Measurements from ENCODE around the gene SRPX2.

SRPX2 gene

DNA sequence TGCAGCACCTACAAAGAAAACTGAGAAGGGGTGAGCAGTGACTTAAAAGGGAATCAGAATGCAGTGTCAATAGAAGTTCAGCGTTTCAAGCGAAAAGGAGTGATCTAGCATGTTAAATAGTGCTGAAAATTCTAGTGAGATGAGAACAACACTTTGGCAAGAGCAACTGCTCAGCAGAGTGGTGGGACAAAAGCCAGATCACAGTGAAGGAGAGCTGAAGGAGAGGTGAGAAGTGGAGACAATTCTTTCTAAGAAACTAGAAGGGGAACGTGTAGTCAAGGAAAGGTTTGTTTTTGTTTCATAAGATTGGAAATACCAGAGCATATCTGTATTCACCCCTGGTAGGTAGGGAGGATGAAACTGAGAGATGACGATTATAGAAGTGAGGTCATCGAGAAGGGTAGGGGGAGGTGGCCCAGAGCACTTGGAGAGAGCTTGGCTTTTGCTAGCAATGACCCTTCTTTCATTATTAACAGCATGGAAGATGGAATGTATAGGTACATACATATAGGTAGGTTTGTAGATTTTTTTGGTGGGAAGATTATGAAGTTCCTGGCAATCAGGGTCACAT is 33.7 kb downstream of the SRPX2 start:
- Histone ChIP-seq H3K36me3 (replicated peaks; ENCODE audit: insufficient read depth, low read length) (no peaks in the 10 kb centered on the region), H3K4me3 (ENCODE audit: low read length) (no peak overlapping the region), H3K9me3 (replicated peaks; ENCODE audit: insufficient read depth, low read length) (no peaks in the 10 kb centered on the region), H3K27me3 (replicated peaks; ENCODE audit: insufficient read depth, low read length) (no peaks in the 10 kb centered on the region), H3K4me1 (ENCODE audit: low read length) (0 out of 2 replicates have a peak, but pooled peaks cover 11% of the 10 kb centered on the region), H3K79me2 (ENCODE audit: low read length) (no peaks in the 10 kb centered on the region), H2AFZ (ENCODE audit: low read length) (no peak overlapping the region), H3F3A (ENCODE audit: insufficient read depth, low read length) (no peaks in the 10 kb centered on the region; the same call in 1 of the 2 replicates), H3K9ac (ENCODE audit: low read length) (no peak overlapping the region), H3K27ac (ENCODE audit: low read length) (no peak overlapping the region), H3K4me2 (ENCODE audit: low read depth, low read length) (no peak overlapping the region), H4K20me1 (ENCODE audit: insufficient read depth, low read length) (no peaks in the 10 kb centered on the region), H3K9me2 (replicated peaks; ENCODE audit: insufficient read depth, low read length) (no peaks in the 10 kb centered on the region)
- no peak for DNase-seq
- no peak for TF ChIP-seq EZH2phosphoT487 (IDR thresholded peaks at IDR 0.05; ENCODE audit: low read length)
- TF ChIP-seq EZH2 (optimal IDR thresholded peaks at IDR 0.05; ENCODE audit: low read depth, low read length) = no peak
- TF ChIP-seq, protein P1, sequence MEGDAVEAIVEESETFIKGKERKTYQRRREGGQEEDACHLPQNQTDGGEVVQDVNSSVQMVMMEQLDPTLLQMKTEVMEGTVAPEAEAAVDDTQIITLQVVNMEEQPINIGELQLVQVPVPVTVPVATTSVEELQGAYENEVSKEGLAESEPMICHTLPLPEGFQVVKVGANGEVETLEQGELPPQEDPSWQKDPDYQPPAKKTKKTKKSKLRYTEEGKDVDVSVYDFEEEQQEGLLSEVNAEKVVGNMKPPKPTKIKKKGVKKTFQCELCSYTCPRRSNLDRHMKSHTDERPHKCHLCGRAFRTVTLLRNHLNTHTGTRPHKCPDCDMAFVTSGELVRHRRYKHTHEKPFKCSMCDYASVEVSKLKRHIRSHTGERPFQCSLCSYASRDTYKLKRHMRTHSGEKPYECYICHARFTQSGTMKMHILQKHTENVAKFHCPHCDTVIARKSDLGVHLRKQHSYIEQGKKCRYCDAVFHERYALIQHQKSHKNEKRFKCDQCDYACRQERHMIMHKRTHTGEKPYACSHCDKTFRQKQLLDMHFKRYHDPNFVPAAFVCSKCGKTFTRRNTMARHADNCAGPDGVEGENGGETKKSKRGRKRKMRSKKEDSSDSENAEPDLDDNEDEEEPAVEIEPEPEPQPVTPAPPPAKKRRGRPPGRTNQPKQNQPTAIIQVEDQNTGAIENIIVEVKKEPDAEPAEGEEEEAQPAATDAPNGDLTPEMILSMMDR (IDR thresholded peaks at IDR 0.05; ENCODE audit: low read length) = no peak

DNA sequence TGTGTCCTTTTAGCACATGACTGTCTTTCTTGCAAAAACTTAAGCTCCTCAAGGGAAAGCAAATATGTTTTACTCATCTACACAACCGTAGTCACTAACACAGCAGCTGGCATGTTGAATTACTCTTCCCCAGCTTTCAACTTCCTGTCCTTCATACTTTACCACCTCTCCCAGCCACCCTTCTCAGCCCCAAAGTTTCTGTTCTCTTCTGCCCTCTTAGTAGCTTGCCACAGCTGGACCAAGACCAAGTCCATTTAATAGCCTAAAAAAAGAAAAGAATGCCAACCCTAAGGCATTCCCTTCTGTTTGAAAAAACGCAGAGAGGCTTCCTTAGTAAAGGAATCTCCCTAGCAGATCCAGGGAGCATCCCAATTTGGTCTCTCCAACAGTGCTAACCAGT is 36.8 kb downstream of the SRPX2 start:
- Histone ChIP-seq H3K4me2 (ENCODE audit: low read depth, low read length) (no peak overlapping the region), H2AFZ (ENCODE audit: low read length) (no peak overlapping the region), H3K27me3 (replicated peaks; ENCODE audit: insufficient read depth, low read length) (no peaks in the 10 kb centered on the region), H4K20me1 (ENCODE audit: insufficient read depth, low read length) (no peaks in the 10 kb centered on the region), H3K4me3 (ENCODE audit: low read length) (no peak overlapping the region), H3K9me2 (replicated peaks; ENCODE audit: insufficient read depth, low read length) (no peaks in the 10 kb centered on the region), H3K9ac (ENCODE audit: low read length) (no peak overlapping the region), H3K79me2 (ENCODE audit: low read length) (no peaks in the 10 kb centered on the region), H3F3A (ENCODE audit: insufficient read depth, low read length) (no peaks in the 10 kb centered on the region), H3K36me3 (replicated peaks; ENCODE audit: insufficient read depth, low read length) (no peaks in the 10 kb centered on the region), H3K4me1 (ENCODE audit: low read length) (no peaks in the 10 kb centered on the region), H3K9me3 (replicated peaks; ENCODE audit: insufficient read depth, low read length) (no peaks in the 10 kb centered on the region), H3K27ac (ENCODE audit: low read length) (no peak overlapping the region)
- no peak for TF ChIP-seq EZH2 (optimal IDR thresholded peaks at IDR 0.05; ENCODE audit: low read depth, low read length)
- TF ChIP-seq EZH2phosphoT487 (IDR thresholded peaks at IDR 0.05; ENCODE audit: low read length) = no peak
- TF ChIP-seq, protein P1 (IDR thresholded peaks at IDR 0.05; ENCODE audit: low read length) = no peak
- DNase-seq = no peak

DNA sequence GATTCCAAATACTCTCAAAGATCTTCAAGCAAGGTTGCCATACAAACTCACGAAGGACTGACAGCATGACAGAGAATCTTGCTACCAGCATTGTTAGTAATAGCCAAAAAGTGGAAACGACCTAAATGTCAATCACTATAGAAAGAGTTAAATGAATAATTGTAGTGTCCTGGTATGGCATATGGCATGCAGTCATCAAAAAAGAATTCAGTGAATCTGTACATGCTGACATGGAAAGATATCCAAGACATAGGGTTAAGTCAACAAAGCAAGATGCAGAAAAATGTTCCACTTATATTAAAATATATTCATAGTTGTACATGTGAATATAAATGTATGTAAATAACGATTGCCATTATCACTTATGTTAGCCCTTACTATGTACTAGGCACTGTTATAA is 37.6 kb downstream of the SRPX2 start:
- Histone ChIP-seq H3F3A (ENCODE audit: insufficient read depth, low read length) (no peaks in the 10 kb centered on the region), H3K9ac (ENCODE audit: low read length) (no peak overlapping the region), H3K9me3 (replicated peaks; ENCODE audit: insufficient read depth, low read length) (no peaks in the 10 kb centered on the region), H3K4me3 (ENCODE audit: low read length) (no peak overlapping the region), H3K27ac (ENCODE audit: low read length) (no peak overlapping the region), H3K4me2 (ENCODE audit: low read depth, low read length) (no peak overlapping the region), H3K27me3 (replicated peaks; ENCODE audit: insufficient read depth, low read length) (no peaks in the 10 kb centered on the region), H4K20me1 (ENCODE audit: insufficient read depth, low read length) (no peaks in the 10 kb centered on the region), H3K4me1 (ENCODE audit: low read length) (0 out of 2 replicates have a peak, but pooled peaks cover 3% of the 10 kb centered on the region), H3K9me2 (replicated peaks; ENCODE audit: insufficient read depth, low read length) (no peaks in the 10 kb centered on the region), H3K79me2 (ENCODE audit: low read length) (no peaks in the 10 kb centered on the region), H2AFZ (ENCODE audit: low read length) (no peak overlapping the region), H3K36me3 (replicated peaks; ENCODE audit: insufficient read depth, low read length) (no peaks in the 10 kb centered on the region)
- no peak for DNase-seq
- TF ChIP-seq, protein P1 (IDR thresholded peaks at IDR 0.05; ENCODE audit: low read length) = no peak
- TF ChIP-seq EZH2phosphoT487 (IDR thresholded peaks at IDR 0.05; ENCODE audit: low read length) (no peak), EZH2 (optimal IDR thresholded peaks at IDR 0.05; ENCODE audit: low read depth, low read length) (no peak)
